Measurements from ENCODE around the gene JUND.

Gene JUND

GRCh38 chr19:18312092-18312534 is 30.7 kb upstream of the JUND start:
- Mint-ChIP-seq H3K27ac (peak overlapping the region; percentile 26), H3K27me3 (no peaks in the 10 kb centered on the region), H3K4me1 (ENCODE audit: low read depth) (peaks cover 29% of the 10 kb centered on the region), H3K4me3 (no peak overlapping the region), H3K36me3 (ENCODE audit: low read depth) (peaks cover 34% of the 10 kb centered on the region), H3K9me3 (no peaks in the 10 kb centered on the region)

GRCh38 chr19:18311502-18312091 is 30.2 kb upstream of the JUND start:
- Mint-ChIP-seq H3K27ac (no peak overlapping the region), H3K4me3 (no peak overlapping the region), H3K9me3 (no peaks in the 10 kb centered on the region), H3K36me3 (ENCODE audit: low read depth) (peaks cover 40% of the 10 kb centered on the region), H3K4me1 (ENCODE audit: low read depth) (peaks cover 33% of the 10 kb centered on the region), H3K27me3 (no peaks in the 10 kb centered on the region)

GRCh38 chr19:18310966-18311365 is 29.5 kb upstream of the JUND start:
- H3K27ac Mint-ChIP-seq: no peak overlapping the region
- H3K9me3 Mint-ChIP-seq: no peaks in the 10 kb centered on the region
- H3K4me1 Mint-ChIP-seq (ENCODE audit: low read depth): peaks cover 33% of the 10 kb centered on the region
- no peaks in the 10 kb centered on the region for H3K27me3 Mint-ChIP-seq
- H3K4me3 Mint-ChIP-seq: no peak overlapping the region
- H3K36me3 Mint-ChIP-seq (ENCODE audit: low read depth): peaks cover 41% of the 10 kb centered on the region

- H3K4me3 Mint-ChIP-seq: no peak overlapping the region
- H3K36me3 Mint-ChIP-seq (ENCODE audit: low read depth): peaks cover 38% of the 10 kb centered on the region
- no peaks in the 10 kb centered on the region for H3K9me3 Mint-ChIP-seq
- peak overlapping the region; percentile 49 for H3K27ac Mint-ChIP-seq
- no peaks in the 10 kb centered on the region for H3K27me3 Mint-ChIP-seq
- H3K4me1 Mint-ChIP-seq (ENCODE audit: low read depth): peaks cover 34% of the 10 kb centered on the region
Measured at GRCh38 chr19:18310118-18310909, 28.9 kb upstream of the JUND start.

- Mint-ChIP-seq H3K4me3 (no peak overlapping the region), H3K36me3 (ENCODE audit: low read depth) (peaks cover 43% of the 10 kb centered on the region), H3K9me3 (no peaks in the 10 kb centered on the region), H3K27me3 (no peaks in the 10 kb centered on the region), H3K27ac (no peak overlapping the region), H3K4me1 (ENCODE audit: low read depth) (peaks cover 41% of the 10 kb centered on the region)
Measured at GRCh38 chr19:18309525-18310064, 28.2 kb upstream of the JUND start.

- Mint-ChIP-seq H3K36me3 (ENCODE audit: low read depth) (peaks cover 38% of the 10 kb centered on the region), H3K4me1 (ENCODE audit: low read depth) (peaks cover 41% of the 10 kb centered on the region), H3K9me3 (no peaks in the 10 kb centered on the region), H3K27me3 (no peaks in the 10 kb centered on the region), H3K4me3 (no peak overlapping the region), H3K27ac (no peak overlapping the region)
Measured at GRCh38 chr19:18308948-18309325, 27.5 kb upstream of the JUND start.

- peaks cover 36% of the 10 kb centered on the region for H3K36me3 Mint-ChIP-seq (ENCODE audit: low read depth)
- H3K27me3 Mint-ChIP-seq: no peaks in the 10 kb centered on the region
- H3K27ac Mint-ChIP-seq: peak overlapping the region; percentile 31
- no peaks in the 10 kb centered on the region for H3K9me3 Mint-ChIP-seq
- peaks cover 48% of the 10 kb centered on the region for H3K4me1 Mint-ChIP-seq (ENCODE audit: low read depth)
- H3K4me3 Mint-ChIP-seq: no peak overlapping the region
Measured at GRCh38 chr19:18308051-18308947, 26.9 kb upstream of the JUND start.

GRCh38 chr19:18307271-18307681 is 25.9 kb upstream of the JUND start:
- peaks cover 29% of the 10 kb centered on the region for H3K36me3 Mint-ChIP-seq (ENCODE audit: low read depth)
- no peaks in the 10 kb centered on the region for H3K9me3 Mint-ChIP-seq
- no peaks in the 10 kb centered on the region for H3K27me3 Mint-ChIP-seq
- peak overlapping the region; percentile 54 for H3K4me3 Mint-ChIP-seq
- H3K27ac Mint-ChIP-seq: peak overlapping the region; percentile 95
- H3K4me1 Mint-ChIP-seq (ENCODE audit: low read depth): peaks cover 54% of the 10 kb centered on the region

- Mint-ChIP-seq H3K4me3 (peak overlapping the region; percentile 54), H3K9me3 (no peaks in the 10 kb centered on the region), H3K27ac (peak overlapping the region; percentile 95), H3K27me3 (no peaks in the 10 kb centered on the region), H3K36me3 (ENCODE audit: low read depth) (peaks cover 29% of the 10 kb centered on the region), H3K4me1 (ENCODE audit: low read depth) (peaks cover 58% of the 10 kb centered on the region)
Measured at GRCh38 chr19:18306888-18307260, 25.5 kb upstream of the JUND start.

GRCh38 chr19:18306209-18306887 is 24.9 kb upstream of the JUND start:
- no peaks in the 10 kb centered on the region for H3K27me3 Mint-ChIP-seq
- H3K4me1 Mint-ChIP-seq (ENCODE audit: low read depth): peaks cover 62% of the 10 kb centered on the region
- H3K27ac Mint-ChIP-seq: peak overlapping the region; percentile 95
- H3K36me3 Mint-ChIP-seq (ENCODE audit: low read depth): peaks cover 29% of the 10 kb centered on the region
- H3K4me3 Mint-ChIP-seq: peak overlapping the region; percentile 84
- no peaks in the 10 kb centered on the region for H3K9me3 Mint-ChIP-seq

- peaks cover 58% of the 10 kb centered on the region for H3K4me1 Mint-ChIP-seq (ENCODE audit: low read depth)
- peak overlapping the region; percentile 95 for H3K27ac Mint-ChIP-seq
- H3K4me3 Mint-ChIP-seq: peak overlapping the region; percentile 84
- H3K36me3 Mint-ChIP-seq (ENCODE audit: low read depth): peaks cover 29% of the 10 kb centered on the region
- H3K9me3 Mint-ChIP-seq: no peaks in the 10 kb centered on the region
- no peaks in the 10 kb centered on the region for H3K27me3 Mint-ChIP-seq
Measured at GRCh38 chr19:18304458-18305310, 23.3 kb upstream of the JUND start.

- H3K9me3 Mint-ChIP-seq: no peaks in the 10 kb centered on the region
- no peaks in the 10 kb centered on the region for H3K27me3 Mint-ChIP-seq
- H3K27ac Mint-ChIP-seq: peak overlapping the region; percentile 95
- peaks cover 62% of the 10 kb centered on the region for H3K4me1 Mint-ChIP-seq (ENCODE audit: low read depth)
- peak overlapping the region; percentile 84 for H3K4me3 Mint-ChIP-seq
- peaks cover 28% of the 10 kb centered on the region for H3K36me3 Mint-ChIP-seq (ENCODE audit: low read depth)
Measured at GRCh38 chr19:18304208-18304457, 22.7 kb upstream of the JUND start.

GRCh38 chr19:18301718-18302111 is 20.3 kb upstream of the JUND start:
- Mint-ChIP-seq H3K9me3 (no peaks in the 10 kb centered on the region), H3K4me1 (ENCODE audit: low read depth) (peaks cover 68% of the 10 kb centered on the region), H3K27ac (peak overlapping the region; percentile 68), H3K36me3 (ENCODE audit: low read depth) (peaks cover 14% of the 10 kb centered on the region), H3K4me3 (peak overlapping the region; percentile 66), H3K27me3 (no peaks in the 10 kb centered on the region)
